H9 (cell line): ENCODE data around the gene FLACC1. TPM values are rescaled to one million over a fixed set of nuclear protein-coding genes. Genes with fewer than 3 reads are reported as not detected.

ENCODE experiments used
- DNase-seq: peaks from one replicate; pipeline ENCODE4 v3.0.0-alpha.2; 2017
- H2AFZ ChIP-seq: one replicate; pipeline ENCODE4 v1.6.1; 2013; ENCODE audit warnings: mild to moderate bottlenecking, low read length, control low read depth, moderate library complexity
- H2AK5ac ChIP-seq: 2 replicates; pipeline ENCODE4 v1.6.1; 2013; ENCODE audit warnings: low read length, control low read depth, mixed read lengths; ENCODE audit not compliant: insufficient read length
- H2BK120ac ChIP-seq: one replicate; pipeline ENCODE4 v1.6.1; 2013; ENCODE audit warnings: low read depth, mild to moderate bottlenecking, low read length, control low read depth, inconsistent platforms; ENCODE audit not compliant: poor library complexity, severe bottlenecking
- H2BK12ac ChIP-seq: 2 replicates; pipeline ENCODE4 v1.6.1; 2013; ENCODE audit warnings: low read length, control low read depth, mixed read lengths, low read depth; ENCODE audit not compliant: insufficient read length
- H2BK15ac ChIP-seq: 2 replicates; pipeline ENCODE4 v1.6.1; 2013; ENCODE audit warnings: low read depth, low read length, control low read depth
- H2BK20ac ChIP-seq: one replicate; pipeline ENCODE4 v1.6.1; 2013; ENCODE audit warnings: low read depth, mild to moderate bottlenecking, low read length, control low read depth, inconsistent platforms; ENCODE audit not compliant: poor library complexity, severe bottlenecking
- H2BK5ac ChIP-seq: 2 replicates; pipeline ENCODE4 v1.6.1; 2013; ENCODE audit warnings: low read length, control low read depth, mixed read lengths; ENCODE audit not compliant: insufficient read length
- H3K14ac ChIP-seq: 2 replicates; pipeline ENCODE4 v1.6.1; 2013; ENCODE audit warnings: low read length, control low read depth; ENCODE audit not compliant: insufficient read depth
- H3K18ac ChIP-seq: 2 replicates; pipeline ENCODE4 v1.6.1; 2013; ENCODE audit warnings: low read depth, mild to moderate bottlenecking, mixed read lengths, low read length, control low read depth; ENCODE audit not compliant: insufficient read length
- H3K23ac ChIP-seq: 2 replicates; pipeline ENCODE4 v1.6.1; 2013; ENCODE audit warnings: low read length, control low read depth, mixed read lengths, low read depth; ENCODE audit not compliant: insufficient read length
- H3K23me2 ChIP-seq: 2 replicates; pipeline ENCODE4 v1.6.1; 2013; ENCODE audit warnings: low read depth, mild to moderate bottlenecking, mixed read lengths, low read length, control low read depth; ENCODE audit not compliant: insufficient read length, poor library complexity, severe bottlenecking
- H3K27ac ChIP-seq: 2 replicates; pipeline ENCODE4 v1.5.1; 2013; ENCODE audit warnings: low read length, control low read depth, mixed read lengths, low read depth; ENCODE audit not compliant: insufficient read length
- H3K27me3 ChIP-seq: 2 replicates; pipeline ENCODE4 v1.6.1; 2013; ENCODE audit warnings: low read length, control low read depth, inconsistent platforms; ENCODE audit not compliant: insufficient read depth
- H3K4ac ChIP-seq: 2 replicates; pipeline ENCODE4 v1.6.1; 2013; ENCODE audit warnings: low read depth, mild to moderate bottlenecking, control low read depth, inconsistent platforms, low read length, moderate library complexity
- H3K4me1 ChIP-seq: 2 replicates; pipeline ENCODE4 v1.6.1; 2013; ENCODE audit warnings: low read length, control low read depth, inconsistent platforms; ENCODE audit not compliant: insufficient read depth
- H3K4me2 ChIP-seq: 2 replicates; pipeline ENCODE4 v1.6.1; 2013; ENCODE audit warnings: low read length, control low read depth, mixed read lengths; ENCODE audit not compliant: insufficient read length, insufficient read depth
- H3K56ac ChIP-seq: 2 replicates; pipeline ENCODE4 v1.6.1; 2013; ENCODE audit warnings: low read depth, mild to moderate bottlenecking, mixed read lengths, low read length, control low read depth; ENCODE audit not compliant: insufficient read length
- H3K79me1 ChIP-seq: 2 replicates; pipeline ENCODE4 v1.6.1; 2013; ENCODE audit warnings: low read depth, mild to moderate bottlenecking, moderate library complexity, low read length, control low read depth, inconsistent platforms; ENCODE audit not compliant: insufficient read depth, poor library complexity, severe bottlenecking
- H3K79me2 ChIP-seq: 2 replicates; pipeline ENCODE4 v1.6.1; 2013; ENCODE audit warnings: low read length, control low read depth, inconsistent platforms; ENCODE audit not compliant: insufficient read depth
- H3K9ac ChIP-seq: 2 replicates; pipeline ENCODE4 v1.6.1; 2013; ENCODE audit warnings: low read length, control low read depth, mixed read lengths; ENCODE audit not compliant: insufficient read length; ENCODE audit errors: extremely low read depth
- H3K9me3 ChIP-seq: one replicate; pipeline ENCODE4 v1.6.1; 2013; ENCODE audit warnings: low read depth, low read length, inconsistent platforms; ENCODE audit not compliant: control insufficient read depth
- H3T11ph ChIP-seq: one replicate; pipeline ENCODE4 v1.6.1; 2013; ENCODE audit warnings: mild to moderate bottlenecking, low read length, control low read depth, inconsistent platforms
- H4K20me1 ChIP-seq: one replicate; pipeline ENCODE4 v1.6.1; 2013; ENCODE audit not compliant: control insufficient read depth, insufficient read length, insufficient read depth
- H4K5ac ChIP-seq: 2 replicates; pipeline ENCODE4 v1.6.1; 2013; ENCODE audit warnings: low read depth, mild to moderate bottlenecking, mixed read lengths, low read length, control low read depth; ENCODE audit not compliant: insufficient read length
- H4K8ac ChIP-seq: replicated peaks from 2 replicates; pipeline ENCODE4 v1.6.1; 2013; ENCODE audit warnings: low read length, control low read depth, mixed read lengths, low read depth; ENCODE audit not compliant: insufficient read length
- H4K91ac ChIP-seq: 2 replicates; pipeline ENCODE4 v1.6.1; 2013; ENCODE audit warnings: low read depth, mild to moderate bottlenecking, moderate library complexity, mixed read lengths, low read length, control low read depth; ENCODE audit not compliant: insufficient read length
- H3K27ac Mint-ChIP-seq, 3 experiments: 2 replicates in 2 of 3; 3 replicates in 1 of 3; pipeline ENCODE4 v1.8.0; 2020 to 2021; ENCODE audit warnings: mixed read lengths in 3 of 3, mild to moderate bottlenecking in 1 of 3, moderate library complexity in 1 of 3
- H3K27me3 Mint-ChIP-seq: 2 replicates; pipeline ENCODE4 v1.8.0; 2021; ENCODE audit warnings: low read depth, mild to moderate bottlenecking, moderate library complexity, mixed read lengths
- H3K36me3 Mint-ChIP-seq, 3 experiments: 2 replicates in 2 of 3; 3 replicates in 1 of 3; pipeline ENCODE4 v1.8.0; 2020 to 2021; ENCODE audit warnings: low read depth in 3 of 3, mixed read lengths in 3 of 3; ENCODE audit not compliant: insufficient read depth in 1 of 3
- H3K4me1 Mint-ChIP-seq, 2 experiments: 2 replicates each; pipeline ENCODE4 v1.8.0; 2020; ENCODE audit warnings: mixed read lengths in 2 of 2
- H3K4me3 Mint-ChIP-seq, 2 experiments: 2 replicates in 1 of 2; 3 replicates in 1 of 2; pipeline ENCODE4 v1.8.0; 2020 to 2021; ENCODE audit warnings: mild to moderate bottlenecking in 2 of 2, mixed read lengths in 2 of 2, moderate library complexity in 1 of 2
- H3K9me3 Mint-ChIP-seq, 2 experiments: 2 replicates in 1 of 2; 3 replicates in 1 of 2; pipeline ENCODE4 v1.8.0; 2020; ENCODE audit warnings: mild to moderate bottlenecking in 2 of 2, mixed read lengths in 2 of 2, moderate library complexity in 1 of 2
- CTCF ChIP-seq: fragments of 200-600 bp; sonication (generic); conservative IDR thresholded peaks from 3 replicates; pipeline ENCODE4 v1.8.0; 2021; ENCODE audit warnings: antibody characterized with exemption, mild to moderate bottlenecking
- WGBS: extraction: QIAGEN DNeasy Blood & Tissue Kit; methylation state at CpG from one replicate; pipeline ENCODE4 v1.1.7; 2013; ENCODE audit warnings: missing lambda C conversion rate, low lambda C conversion rate, mixed read lengths; ENCODE audit not compliant: insufficient read length; ENCODE audit errors: extremely low coverage; 5-methylcytosine and 5-hydroxymethylcytosine counted together
- total RNA-seq: library from RNA; stranded (reverse); gene quantifications from 2 replicates; pipeline ENCODE4 v1.2.1, GENCODE V29; 2021

FLACC1 gene
- total RNA-seq, 1 experiment from 2014 or later, result 0.42 TPM

- no peak for DNase-seq
- Histone ChIP-seq H3K18ac (no peak overlapping the region), H4K8ac (no peak overlapping the region), H2BK20ac (no peak overlapping the region), H4K5ac (no peak overlapping the region), H3K4ac (no peak overlapping the region), H4K20me1 (no peaks in the 10 kb centered on the region), H2BK12ac (no peak overlapping the region), H3K79me1 (no peaks in the 10 kb centered on the region), H3K4me1 (no peaks in the 10 kb centered on the region), H3K23ac (no peak overlapping the region), H3K4me2 (no peak overlapping the region), H2BK5ac (no peak overlapping the region), H2AFZ (no peak overlapping the region), H3K9me3 (no peaks in the 10 kb centered on the region), H3K56ac (no peak overlapping the region), H2AK5ac (no peak overlapping the region), H2BK15ac (no peak overlapping the region), H3T11ph (no peak overlapping the region), H3K27me3 (no peaks in the 10 kb centered on the region), H3K27ac (no peak overlapping the region), H2BK120ac (no peak overlapping the region), H3K9ac (no peak overlapping the region), H3K79me2 (no peaks in the 10 kb centered on the region), H3K23me2 (no peaks in the 10 kb centered on the region), H4K91ac (no peak overlapping the region), H3K14ac (no peak overlapping the region)
- H3K27me3 Mint-ChIP-seq, result no peaks in the 10 kb centered on the region
- H3K9me3 Mint-ChIP-seq, result no peaks in the 10 kb centered on the region
- no peak overlapping the region for H3K27ac Mint-ChIP-seq
- H3K36me3 Mint-ChIP-seq, result no peaks in the 10 kb centered on the region; a peak in 1 of 7 replicates
- H3K4me3 Mint-ChIP-seq, result no peak overlapping the region
- H3K4me1 Mint-ChIP-seq, result peaks cover 0 to 8% of the 10 kb centered on the region in 2 experiments; a peak in 2 of 4 replicates
- no CpG with 5 or more reads among the region's 2 CpGs for WGBS
- no peak for TF ChIP-seq CTCF
Measured at GRCh38 chr2:201269764-201270163, 87.4 kb downstream of the FLACC1 start.
